ENCODE results near the gene HSD11B1L.

DNA sequence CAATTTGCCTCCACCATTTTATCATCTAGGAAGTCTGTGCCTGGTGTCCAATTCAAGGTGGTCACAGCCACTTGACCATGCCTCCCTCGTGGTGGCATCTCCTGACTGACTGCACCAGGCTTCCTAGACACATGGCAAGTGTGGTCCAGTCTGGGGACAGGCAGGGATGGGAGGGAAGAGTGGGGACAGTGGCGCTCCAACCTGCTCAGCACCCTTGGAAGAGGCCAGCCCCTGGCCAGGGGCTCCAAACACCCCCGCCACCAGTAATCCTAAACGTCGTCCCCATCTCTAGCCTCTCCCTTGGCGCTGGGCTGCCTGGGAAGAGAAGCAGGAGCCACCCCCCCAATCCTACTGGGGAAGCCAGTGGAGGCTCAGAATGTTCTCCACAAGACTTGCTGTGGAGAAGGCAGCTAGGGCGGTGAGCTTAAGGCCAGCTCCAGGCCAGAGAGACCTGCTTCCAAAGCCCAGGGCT is 11.9 kb downstream of the HSD11B1L start:
- TF ChIP-seq, protein P1, sequence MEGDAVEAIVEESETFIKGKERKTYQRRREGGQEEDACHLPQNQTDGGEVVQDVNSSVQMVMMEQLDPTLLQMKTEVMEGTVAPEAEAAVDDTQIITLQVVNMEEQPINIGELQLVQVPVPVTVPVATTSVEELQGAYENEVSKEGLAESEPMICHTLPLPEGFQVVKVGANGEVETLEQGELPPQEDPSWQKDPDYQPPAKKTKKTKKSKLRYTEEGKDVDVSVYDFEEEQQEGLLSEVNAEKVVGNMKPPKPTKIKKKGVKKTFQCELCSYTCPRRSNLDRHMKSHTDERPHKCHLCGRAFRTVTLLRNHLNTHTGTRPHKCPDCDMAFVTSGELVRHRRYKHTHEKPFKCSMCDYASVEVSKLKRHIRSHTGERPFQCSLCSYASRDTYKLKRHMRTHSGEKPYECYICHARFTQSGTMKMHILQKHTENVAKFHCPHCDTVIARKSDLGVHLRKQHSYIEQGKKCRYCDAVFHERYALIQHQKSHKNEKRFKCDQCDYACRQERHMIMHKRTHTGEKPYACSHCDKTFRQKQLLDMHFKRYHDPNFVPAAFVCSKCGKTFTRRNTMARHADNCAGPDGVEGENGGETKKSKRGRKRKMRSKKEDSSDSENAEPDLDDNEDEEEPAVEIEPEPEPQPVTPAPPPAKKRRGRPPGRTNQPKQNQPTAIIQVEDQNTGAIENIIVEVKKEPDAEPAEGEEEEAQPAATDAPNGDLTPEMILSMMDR (IDR thresholded peaks at IDR 0.05), result no peak
- no peak for TF ChIP-seq EZH2 (IDR thresholded peaks at IDR 0.05; ENCODE audit: borderline replicate concordance, insufficient read depth, low read depth, low read length, poor library complexity, severe bottlenecking)
